Mucosa of descending colon (tissue), 3 donors: ENCODE measurements around the gene RUFY1. TPM values are rescaled to one million over a fixed set of nuclear protein-coding genes. Genes with fewer than 3 reads are reported as not detected.

ENCODE experiments used
- ATAC-seq: fragments of 200-7000 bp; cut with Tn5 transposase; one replicate; pipeline ENCODE4 v1.9.1; 2020; ENCODE audit warnings: mild to moderate bottlenecking, moderate library complexity
- DNase-seq, 3 donors: peaks; one replicate each; pipeline ENCODE4 v3.0.0-alpha.2; 2020
- H3K36me3 ChIP-seq: fragments of 200-600 bp; one replicate; pipeline ENCODE4 v1.8.0; 2021; ENCODE audit warnings: low read depth, mild to moderate bottlenecking
- H3K4me1 ChIP-seq: fragments of 200-600 bp; one replicate; pipeline ENCODE4 v1.8.0; 2021; ENCODE audit warnings: low read depth, mild to moderate bottlenecking
- H3K4me3 ChIP-seq: fragments of 200-600 bp; one replicate; pipeline ENCODE4 v1.8.0; 2021; ENCODE audit warnings: mild to moderate bottlenecking
- H3K9me3 ChIP-seq: fragments of 200-600 bp; one replicate; pipeline ENCODE4 v1.8.0; 2021; ENCODE audit warnings: mild to moderate bottlenecking
- CTCF ChIP-seq: fragments of 200-600 bp; IDR thresholded peaks from one replicate; pipeline ENCODE4 v1.8.0; 2022; ENCODE audit warnings: antibody characterized with exemption, mild to moderate bottlenecking
- intact Hi-C, 2 donors: fragments of 100-400 bp; cut with DNase I in 1 of 2; cut with micrococcal nuclease in 1 of 2; formaldehyde crosslinking; loops; one replicate each; pipeline versions ENCODE4 v1.11.0 to v1.11.1; 2022; cut with DNase I, micrococcal nuclease
- total RNA-seq, 3 donors: library from RNA; stranded (reverse); fragmentation: NEBNext Ultra II Directional in 2 of 3; extraction: Animal tissue kit (Norgen Biotek cat#: 25700) in 2 of 3; gene quantifications; one replicate each; pipeline versions ENCODE4 v1.2.1 to v1.2.4, GENCODE V29; 2021 to 2023
- donor health status: DM: no; HTN: no; CAD: no; lungs with moderate emphysema.
- donor health status: DM: no; HTN: no; CAD: no.
- donor health status: DM: no; HTN: yes; CAD: no.

Gene RUFY1
- total RNA-seq, 3 donors from 2014 or later = 34.2 to 55.5 (median 45.0) TPM

GRCh38 chr5:179577286-179577960, 27.1 kb downstream of the RUFY1 start:
- ATAC-seq = no peak

DNA sequence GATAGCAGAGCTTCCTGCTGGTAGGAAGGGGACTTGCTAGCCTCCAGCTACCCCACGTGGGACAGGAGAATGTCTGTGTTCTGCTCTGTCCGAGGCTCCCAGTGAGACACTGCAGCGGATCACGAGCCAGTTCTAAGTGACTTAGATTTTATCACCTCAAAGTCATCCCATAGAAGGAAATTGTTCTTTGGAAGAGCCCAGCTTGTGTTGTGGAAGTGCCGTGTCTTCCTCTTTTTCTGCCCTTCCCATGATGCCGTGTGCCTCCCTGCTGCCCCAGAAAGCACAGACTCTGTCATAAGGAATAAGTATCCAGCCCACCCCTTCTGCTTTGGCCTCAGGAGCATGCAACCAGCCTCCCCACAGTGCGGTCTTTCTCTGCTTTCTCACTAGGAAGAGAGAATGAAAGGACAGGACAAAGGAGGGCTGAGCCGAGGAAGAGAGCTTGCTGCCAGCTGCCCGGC, 35.6 kb downstream of the RUFY1 start:
- H3K9me3 ChIP-seq = no peaks in the 10 kb centered on the region
- TF ChIP-seq CTCF = no peak
- no peak overlapping the region for H3K4me3 ChIP-seq
- intact Hi-C loops = no loop called here
- no peak for DNase-seq
- ATAC-seq = peak; percentile 16
- H3K36me3 ChIP-seq = peaks cover 10% of the 10 kb centered on the region
- H3K4me1 ChIP-seq = no peaks in the 10 kb centered on the region

More at GRCh38 chr5:179577286-179577960, 27.1 kb downstream of the RUFY1 start:
- Histone ChIP-seq H3K9me3 (no peaks in the 10 kb centered on the region), H3K4me1 (no peaks in the 10 kb centered on the region), H3K36me3 (no peaks in the 10 kb centered on the region), H3K4me3 (no peak overlapping the region)
- DNase-seq = no peak
- TF ChIP-seq CTCF = no peak
- intact Hi-C loops = no loop called here

DNA sequence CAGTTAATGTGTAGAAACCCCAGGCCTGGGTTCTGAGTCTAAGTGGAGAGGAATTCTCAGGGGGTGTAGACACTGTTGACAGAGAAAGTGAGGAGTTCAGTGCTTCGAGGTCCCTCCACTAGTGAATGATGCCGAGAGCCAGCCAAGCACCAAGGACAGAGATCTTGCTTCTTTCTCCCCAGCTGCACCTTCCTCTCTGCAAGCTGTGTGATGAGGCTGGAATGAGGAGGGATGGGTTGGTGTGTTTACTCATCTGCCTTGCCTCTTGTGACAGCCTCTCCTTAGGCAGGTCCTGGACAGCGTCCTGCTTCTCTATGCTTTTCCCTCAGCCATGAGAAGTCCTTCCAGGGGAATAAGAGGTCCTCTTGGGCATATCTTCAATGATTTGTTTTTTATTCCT, 37.8 kb downstream of the RUFY1 start:
- peaks cover 10% of the 10 kb centered on the region for H3K36me3 ChIP-seq
- ATAC-seq = no peak
- DNase-seq = no peak
- H3K4me3 ChIP-seq = no peak overlapping the region
- H3K4me1 ChIP-seq = no peaks in the 10 kb centered on the region
- no peak for TF ChIP-seq CTCF
- H3K9me3 ChIP-seq = no peaks in the 10 kb centered on the region
- intact Hi-C loops = no loop called here

- ATAC-seq (no peak), DNase-seq (no peak)
- no peaks in the 10 kb centered on the region for H3K4me1 ChIP-seq
- intact Hi-C loops = no loop called here
- H3K36me3 ChIP-seq = peaks cover 10% of the 10 kb centered on the region
- H3K9me3 ChIP-seq = no peaks in the 10 kb centered on the region
- no peak overlapping the region for H3K4me3 ChIP-seq
- TF ChIP-seq CTCF = no peak
Measured at GRCh38 chr5:179595916-179596315, 45.6 kb downstream of the RUFY1 start.

DNA sequence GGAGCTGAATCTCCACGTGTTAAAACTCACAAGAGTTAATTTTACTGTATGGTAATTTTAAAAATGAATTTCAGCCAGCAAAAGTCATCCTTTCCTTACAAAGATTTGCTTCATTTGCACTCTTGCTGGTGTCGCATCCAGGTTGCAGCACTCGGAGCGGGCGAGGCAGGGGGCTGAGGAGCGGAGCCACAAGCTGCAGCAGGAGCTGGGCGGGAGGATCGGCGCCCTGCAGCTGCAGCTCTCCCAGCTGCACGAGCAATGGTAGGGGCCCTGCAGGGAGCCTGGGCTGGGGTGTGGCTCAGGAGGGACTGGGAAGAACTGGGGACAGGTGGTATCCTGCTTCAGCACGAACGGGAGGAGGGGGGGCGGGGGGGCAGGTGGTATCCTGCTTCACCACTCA, 46.1 kb downstream of the RUFY1 start:
- DNase-seq = no peak
- ATAC-seq = no peak
- no peaks in the 10 kb centered on the region for H3K4me1 ChIP-seq
- H3K36me3 ChIP-seq = peaks cover 10% of the 10 kb centered on the region
- H3K4me3 ChIP-seq = no peak overlapping the region
- no peak for TF ChIP-seq CTCF
- no peaks in the 10 kb centered on the region for H3K9me3 ChIP-seq
- intact Hi-C loops = no loop called here
